Sigmoid colon (tissue), 7 donors: Measurements from ENCODE around the gene CRTAC1. TPM values are rescaled to one million over a fixed set of nuclear protein-coding genes. Genes with fewer than 3 reads are reported as not detected.

ENCODE experiments used
- DNase-seq: peaks from one replicate; pipeline ENCODE4 v3.0.0-alpha.2; 2019
- H3K27ac ChIP-seq, 4 donors: fragments of 200-600 bp; sonication (generic); one replicate each; pipeline ENCODE4 v1.5.1; 2016 to 2019; ENCODE audit warnings: mild to moderate bottlenecking in 1 of 4
- H3K27me3 ChIP-seq, 3 donors: fragments of 200-600 bp; sonication (generic); one replicate each; pipeline ENCODE4 v1.5.1; 2019; ENCODE audit warnings: mild to moderate bottlenecking in 1 of 3
- H3K36me3 ChIP-seq, 4 donors: fragments of 200-600 bp; sonication (generic); one replicate each; pipeline ENCODE4 v1.5.1; 2016 to 2019
- H3K4me1 ChIP-seq, 4 donors: fragments of 200-600 bp; sonication (generic); one replicate each; pipeline ENCODE4 v1.5.1; 2017 to 2019
- H3K4me3 ChIP-seq, 4 donors: fragments of 200-600 bp; sonication (generic); one replicate each; pipeline ENCODE4 v1.5.1; 2017 to 2019; ENCODE audit warnings: mild to moderate bottlenecking in 2 of 4, moderate library complexity in 1 of 4
- H3K9me3 ChIP-seq, 4 donors: fragments of 200-600 bp in 3 of 4; sonication (generic) in 3 of 4; one replicate each; pipeline versions ENCODE4 v1.5.1 to v1.6.1; 2013 to 2019
- EP300 ChIP-seq, 4 donors: sonication (generic); formaldehyde crosslinking; IDR thresholded peaks; one replicate each; pipeline ENCODE4 v1.6.1; 2017; ENCODE audit warnings: antibody characterized with exemption in 4 of 4
- POLR2A ChIP-seq, 2 donors: fragments of 450-650 bp; IDR thresholded peaks; one replicate each; pipeline ENCODE4 v1.6.1; 2016; ENCODE audit warnings: antibody characterized with exemption in 2 of 2, mild to moderate bottlenecking in 2 of 2, moderate library complexity in 2 of 2
- POLR2AphosphoS5 ChIP-seq, 4 donors: sonication (generic); formaldehyde crosslinking; IDR thresholded peaks; one replicate each; pipeline ENCODE4 v1.6.1; 2017; ENCODE audit warnings: antibody characterized with exemption in 4 of 4
- WGBS, 2 donors: extraction: QIAGEN DNeasy Blood & Tissue Kit; methylation state at CpG; one replicate each; pipeline ENCODE4 v1.1.7; 2013; 5-methylcytosine and 5-hydroxymethylcytosine counted together
- intact Hi-C: fragments of 100-400 bp; cut with DNase I; formaldehyde crosslinking; loops from one replicate; pipeline ENCODE4 v1.15.1; 2023
- polyA plus RNA-seq, 3 donors: library from polyadenylated mRNA; stranded (reverse); fragments of 200-250 nt; gene quantifications; one replicate each; pipeline ENCODE4 v1.2.3, GENCODE V29; 2013
- total RNA-seq, 4 donors: library from RNA; depleted of rRNA; stranded (reverse); fragments of >200 nt; gene quantifications; one replicate each; pipeline ENCODE4 v1.1.0, GENCODE V29; 2016
- TF ChIP-seq, protein P1 (sequence below), 4 experiments: fragments of 450-650 bp in 3 of 4; fragments of 200-600 bp in 1 of 4; IDR thresholded peaks; one replicate each; pipeline ENCODE4 v1.5.1; 2016 to 2019; ENCODE audit warnings: antibody characterized with exemption in 4 of 4, mild to moderate bottlenecking in 3 of 4, moderate library complexity in 2 of 4
- donor health status: healthy with polysubstance abuse.
- donor health status: Bipolar disorder and iron deficiency.
- donor health status: healthy.

CRTAC1 gene
- total and polyA plus RNA-seq, 7 donors, result 1.2 to 6.4 (median 2.6) TPM; not detected in 1

DNA sequence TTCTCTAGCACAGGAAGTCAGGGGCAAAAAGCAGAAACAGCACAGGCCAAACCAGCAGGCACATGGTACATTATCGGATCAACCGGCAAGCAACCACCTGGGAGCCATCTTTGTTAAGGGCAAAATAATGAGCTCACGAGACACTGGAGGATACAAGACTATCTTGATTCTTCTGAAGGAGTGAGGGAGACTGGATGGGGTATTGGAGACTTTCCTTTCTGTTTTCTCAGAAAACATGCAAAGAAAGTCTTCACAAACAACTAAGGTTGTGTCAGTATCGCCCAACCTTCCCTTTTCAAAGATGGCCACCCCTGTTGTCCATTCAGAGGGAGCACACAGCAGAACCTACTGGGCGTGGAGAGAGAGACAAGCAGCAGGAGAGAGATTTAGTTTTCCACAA lies 151.2 kb downstream of the CRTAC1 start:
- no peaks in the 10 kb centered on the region for H3K4me1 ChIP-seq
- H3K36me3 ChIP-seq, result no peaks in the 10 kb centered on the region
- no peak for DNase-seq
- 90% methylated on average over 5 of the region's 5 CpGs for WGBS, 2 donors
- H3K4me3 ChIP-seq, result no peak overlapping the region
- no peak overlapping the region for H3K27ac ChIP-seq
- intact Hi-C loops, result no loop called here
- no peaks in the 10 kb centered on the region for H3K9me3 ChIP-seq
- no peak for TF ChIP-seq POLR2AphosphoS5 (IDR thresholded peaks at IDR 0.05)
- TF ChIP-seq, protein P1, sequence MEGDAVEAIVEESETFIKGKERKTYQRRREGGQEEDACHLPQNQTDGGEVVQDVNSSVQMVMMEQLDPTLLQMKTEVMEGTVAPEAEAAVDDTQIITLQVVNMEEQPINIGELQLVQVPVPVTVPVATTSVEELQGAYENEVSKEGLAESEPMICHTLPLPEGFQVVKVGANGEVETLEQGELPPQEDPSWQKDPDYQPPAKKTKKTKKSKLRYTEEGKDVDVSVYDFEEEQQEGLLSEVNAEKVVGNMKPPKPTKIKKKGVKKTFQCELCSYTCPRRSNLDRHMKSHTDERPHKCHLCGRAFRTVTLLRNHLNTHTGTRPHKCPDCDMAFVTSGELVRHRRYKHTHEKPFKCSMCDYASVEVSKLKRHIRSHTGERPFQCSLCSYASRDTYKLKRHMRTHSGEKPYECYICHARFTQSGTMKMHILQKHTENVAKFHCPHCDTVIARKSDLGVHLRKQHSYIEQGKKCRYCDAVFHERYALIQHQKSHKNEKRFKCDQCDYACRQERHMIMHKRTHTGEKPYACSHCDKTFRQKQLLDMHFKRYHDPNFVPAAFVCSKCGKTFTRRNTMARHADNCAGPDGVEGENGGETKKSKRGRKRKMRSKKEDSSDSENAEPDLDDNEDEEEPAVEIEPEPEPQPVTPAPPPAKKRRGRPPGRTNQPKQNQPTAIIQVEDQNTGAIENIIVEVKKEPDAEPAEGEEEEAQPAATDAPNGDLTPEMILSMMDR (IDR thresholded peaks at IDR 0.05), result no peak
- TF ChIP-seq EP300 (IDR thresholded peaks at IDR 0.05), result no peak
- TF ChIP-seq POLR2A (IDR thresholded peaks at IDR 0.05), result no peak
- peaks cover 0 to 9% (median 0%) of the 10 kb centered on the region in 3 donors for H3K27me3 ChIP-seq

DNA sequence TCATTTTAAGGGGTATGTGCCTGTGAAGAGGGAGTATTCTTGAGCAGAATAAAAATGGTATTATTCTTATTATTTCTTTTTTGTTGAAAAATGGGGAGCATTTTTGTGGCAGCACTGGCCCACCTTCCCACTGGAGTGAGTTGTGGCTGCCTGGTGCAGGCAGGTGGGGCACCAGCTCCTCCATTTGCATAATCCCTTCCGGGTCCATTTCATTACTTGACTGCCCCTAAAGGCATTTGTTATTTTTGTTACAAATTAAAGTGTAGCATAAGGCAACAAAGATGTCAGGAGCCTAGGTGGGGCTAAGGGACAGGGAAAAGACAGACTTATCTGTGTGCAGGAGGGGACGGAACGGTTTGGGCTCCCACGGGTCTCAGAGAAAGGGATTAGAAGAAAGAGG lies 154.0 kb downstream of the CRTAC1 start:
- Histone ChIP-seq H3K27ac (no peak overlapping the region), H3K4me1 (peaks cover 0 to 3% (median 0%) of the 10 kb centered on the region in 4 donors), H3K36me3 (no peaks in the 10 kb centered on the region), H3K4me3 (no peak overlapping the region), H3K9me3 (no peaks in the 10 kb centered on the region), H3K27me3 (peaks cover 0 to 5% (median 0%) of the 10 kb centered on the region in 3 donors)
- TF ChIP-seq POLR2A (IDR thresholded peaks at IDR 0.05), result no peak
- TF ChIP-seq, protein P1 (IDR thresholded peaks at IDR 0.05), result no peak
- TF ChIP-seq POLR2AphosphoS5 (IDR thresholded peaks at IDR 0.05), result no peak
- TF ChIP-seq EP300 (IDR thresholded peaks at IDR 0.05), result no peak
- 63 to 83% methylated on average over 4 of the region's 4 CpGs for WGBS, 2 donors
- intact Hi-C loops, result no loop called here
- no peak for DNase-seq

DNA sequence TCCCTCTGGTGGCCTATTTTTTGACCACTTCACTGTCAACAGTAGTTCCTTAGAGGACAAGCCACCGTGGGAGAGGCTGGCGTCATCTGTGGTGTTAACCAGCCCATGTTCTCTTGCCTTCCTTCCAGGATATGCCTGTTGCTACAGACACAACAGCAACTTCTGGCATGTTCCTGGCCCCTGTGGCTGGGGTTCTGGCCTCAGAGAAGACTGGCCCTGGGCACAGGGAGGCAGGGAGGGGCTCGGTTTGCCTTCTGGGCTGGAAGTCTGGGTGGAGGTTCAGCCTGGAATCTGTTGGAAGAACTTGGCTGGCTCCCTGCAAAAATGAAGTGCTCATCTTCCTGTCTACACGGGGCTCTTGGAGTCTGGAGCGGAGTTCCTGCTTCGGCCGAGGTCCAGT lies 155.0 kb downstream of the CRTAC1 start:
- WGBS, 2 donors, result 78 to 89% methylated on average over 7 of the region's 7 CpGs
- intact Hi-C loops, result no loop called here
- Histone ChIP-seq H3K36me3 (no peaks in the 10 kb centered on the region), H3K4me1 (peaks cover 0 to 3% (median 0%) of the 10 kb centered on the region in 4 donors), H3K9me3 (no peaks in the 10 kb centered on the region), H3K4me3 (no peak overlapping the region), H3K27me3 (peaks cover 0 to 5% (median 0%) of the 10 kb centered on the region in 3 donors), H3K27ac (no peak overlapping the region)
- peak; percentile 54 for DNase-seq
- TF ChIP-seq EP300 (IDR thresholded peaks at IDR 0.05) (no peak), POLR2AphosphoS5 (IDR thresholded peaks at IDR 0.05) (no peak), POLR2A (IDR thresholded peaks at IDR 0.05) (no peak)
- TF ChIP-seq, protein P1 (IDR thresholded peaks at IDR 0.05), result no peak

DNA sequence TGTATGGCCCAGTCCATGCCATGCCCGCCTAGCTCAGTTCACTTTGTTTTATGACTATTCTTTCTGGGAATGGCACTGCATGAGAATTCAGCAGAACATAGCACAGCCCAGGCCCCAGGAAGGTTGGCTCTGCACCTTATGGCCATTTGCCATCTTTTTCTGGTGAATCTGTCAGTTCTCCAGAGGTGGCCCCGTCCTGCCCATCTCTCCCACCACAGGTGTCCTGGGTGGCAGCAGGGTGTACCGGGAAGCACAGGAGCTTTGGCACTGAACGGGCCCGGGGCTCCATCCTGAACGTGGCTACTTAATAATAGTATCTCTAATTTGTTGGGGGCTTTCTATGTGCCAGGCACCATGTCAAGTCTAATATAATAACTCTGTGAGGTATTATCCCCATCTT lies 156.1 kb downstream of the CRTAC1 start:
- no peak overlapping the region for H3K4me3 ChIP-seq
- H3K27ac ChIP-seq, result no peak overlapping the region
- peak; percentile 37 for DNase-seq
- peaks cover 0 to 14% (median 0%) of the 10 kb centered on the region in 3 donors for H3K27me3 ChIP-seq
- H3K36me3 ChIP-seq, result no peaks in the 10 kb centered on the region
- 70 to 88% methylated on average over 6 of the region's 6 CpGs for WGBS, 2 donors
- no peak for TF ChIP-seq POLR2AphosphoS5 (IDR thresholded peaks at IDR 0.05)
- TF ChIP-seq EP300 (IDR thresholded peaks at IDR 0.05), result no peak
- TF ChIP-seq POLR2A (IDR thresholded peaks at IDR 0.05), result no peak
- TF ChIP-seq, protein P1 (IDR thresholded peaks at IDR 0.05), result no peak
- no peaks in the 10 kb centered on the region for H3K9me3 ChIP-seq
- H3K4me1 ChIP-seq, result peaks cover 0 to 3% (median 1%) of the 10 kb centered on the region in 4 donors
- intact Hi-C loops, result no loop called here

DNA sequence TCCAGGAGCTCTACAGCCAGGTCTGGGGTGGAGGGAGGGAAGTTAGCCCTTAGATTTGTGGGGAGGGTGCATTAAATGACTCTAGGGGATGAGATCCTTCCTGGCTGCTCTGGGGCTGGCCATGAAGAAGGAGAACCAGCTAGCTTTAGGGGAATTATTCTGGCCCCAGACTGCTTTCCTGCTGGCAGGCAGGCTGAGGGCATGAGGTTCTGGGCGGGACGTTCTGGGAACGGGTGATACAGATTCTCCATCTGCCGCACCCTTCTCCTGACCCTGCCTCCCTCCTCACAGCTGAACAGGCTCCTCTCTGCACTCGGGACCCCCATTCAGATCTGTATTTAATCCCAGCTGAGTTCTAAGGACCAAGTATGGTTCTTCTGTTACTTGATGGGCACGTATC lies 156.9 kb downstream of the CRTAC1 start:
- TF ChIP-seq EP300 (IDR thresholded peaks at IDR 0.05), result no peak
- no peak for TF ChIP-seq POLR2AphosphoS5 (IDR thresholded peaks at IDR 0.05)
- no peak for TF ChIP-seq POLR2A (IDR thresholded peaks at IDR 0.05)
- TF ChIP-seq, protein P1 (IDR thresholded peaks at IDR 0.05), result no peak
- H3K36me3 ChIP-seq, result no peaks in the 10 kb centered on the region
- intact Hi-C loops, result no loop called here
- WGBS, 2 donors, result 35 to 70% methylated on average over 6 of the region's 6 CpGs
- DNase-seq, result peak; percentile 33
- H3K4me3 ChIP-seq, result no peak overlapping the region
- H3K9me3 ChIP-seq, result no peaks in the 10 kb centered on the region
- H3K27me3 ChIP-seq, result peaks cover 0 to 14% (median 0%) of the 10 kb centered on the region in 3 donors
- no peak overlapping the region for H3K27ac ChIP-seq
- H3K4me1 ChIP-seq, result peaks cover 0 to 10% (median 7%) of the 10 kb centered on the region in 4 donors
